Left lung (tissue), 10 donors: ENCODE results near the gene PDLIM7. TPM values are rescaled to one million over a fixed set of nuclear protein-coding genes. Genes with fewer than 3 reads are reported as not detected.
"Not testable (repeated sequence)": the region's sequence is repeated elsewhere in the genome, so short reads cannot be mapped to it uniquely, and the experiment has no call there.

Experiments
- ATAC-seq: fragments of 200-7000 bp; cut with Tn5 transposase; one replicate; pipeline ENCODE4 v1.9.1; 2020; ENCODE audit warnings: moderate library complexity
- DNase-seq, 4 donors: peaks; one replicate each; pipeline ENCODE4 v3.0.0-alpha.2; 2013 to 2020
- H3K27ac ChIP-seq, 2 donors: fragments of 200-600 bp; sonication (generic) in 1 of 2; one replicate each; pipeline versions ENCODE4 v1.5.0 to v1.8.0; 2020 to 2021
- H3K27me3 ChIP-seq, 2 donors: fragments of 200-600 bp; sonication (generic) in 1 of 2; one replicate each; pipeline versions ENCODE4 v1.5.0 to v1.8.0; 2020 to 2021
- H3K36me3 ChIP-seq, 2 donors: fragments of 200-600 bp; sonication (generic) in 1 of 2; one replicate each; pipeline versions ENCODE4 v1.5.0 to v1.8.0; 2020 to 2021
- H3K4me1 ChIP-seq, 2 donors: fragments of 200-600 bp; one replicate each; pipeline ENCODE4 v1.8.0; 2021
- H3K4me3 ChIP-seq, 2 donors: fragments of 200-600 bp; sonication (generic) in 1 of 2; one replicate each; pipeline versions ENCODE4 v1.5.0 to v1.8.0; 2020 to 2021; ENCODE audit warnings: mild to moderate bottlenecking in 1 of 2
- H3K9me3 ChIP-seq, 2 donors: fragments of 200-600 bp; sonication (generic) in 1 of 2; one replicate each; pipeline versions ENCODE4 v1.5.0 to v1.8.0; 2020 to 2021
- CTCF ChIP-seq, 2 donors: fragments of 200-600 bp; sonication (generic) in 1 of 2; IDR thresholded peaks; one replicate each; pipeline versions ENCODE4 v1.5.0 to v1.8.0; 2021; ENCODE audit warnings: antibody characterized with exemption in 2 of 2
- intact Hi-C, 2 donors: fragments of 100-400 bp; cut with DNase I; formaldehyde crosslinking; loops; one replicate each; pipeline versions ENCODE4 v1.11.2 to v1.14.2; 2022
- polyA plus RNA-seq, 6 donors: library from polyadenylated mRNA; unstranded; fragments of 120-200 nt; gene quantifications; one replicate each; pipeline ENCODE4 v1.2.1, GENCODE V29; 2013; ENCODE audit not compliant: insufficient read length in 6 of 6
- total RNA-seq, 2 donors: library from RNA; stranded (reverse); fragmentation: NEBNext Ultra II Directional; extraction: Animal tissue kit (Norgen Biotek cat#: 25700); gene quantifications; one replicate each; pipeline ENCODE4 v1.2.1, GENCODE V29; 2021
- donor health status: DM: no; HTN: yes; CAD: no.
- donor health status: DM: no; HTN: no; CAD: no.

The PDLIM7 gene
- total and polyA plus RNA-seq, 8 donors = 60.9 to 141 (median 90.2) TPM

GRCh38 chr5:177487144-177487543, 10.3 kb downstream of the PDLIM7 start:
- Histone ChIP-seq H3K36me3 (peaks cover 0 to 99% of the 10 kb centered on the region in 2 donors), H3K27ac (no peak overlapping the region), H3K4me1 (peaks cover 0 to 16% of the 10 kb centered on the region in 2 donors), H3K4me3 (no peak overlapping the region), H3K9me3 (no peaks in the 10 kb centered on the region), H3K27me3 (no peaks in the 10 kb centered on the region)
- intact Hi-C loops = no loop called here
- TF ChIP-seq CTCF (IDR thresholded peaks at IDR 0.05) = no peak
- no peak for DNase-seq
- no peak for ATAC-seq

- no peak for ATAC-seq
- no peaks in the 10 kb centered on the region for H3K9me3 ChIP-seq
- peaks cover 0 to 99% of the 10 kb centered on the region in 2 donors for H3K36me3 ChIP-seq
Measured at GRCh38 chr5:177486256-177486655, 11.1 kb downstream of the PDLIM7 start.

GRCh38 chr5:177485753-177486152, 11.7 kb downstream of the PDLIM7 start:
- H3K4me1 ChIP-seq, H3K27me3 ChIP-seq, intact Hi-C loops, H3K27ac ChIP-seq, ATAC-seq, DNase-seq, H3K4me3 ChIP-seq, H3K9me3 ChIP-seq: not testable (repeated sequence)
- peaks cover 0 to 98% of the 10 kb centered on the region in 2 donors for H3K36me3 ChIP-seq

More at GRCh38 chr5:177486256-177486655, 11.1 kb downstream of the PDLIM7 start:
- Histone ChIP-seq H3K27me3 (no peaks in the 10 kb centered on the region), H3K27ac (no peak overlapping the region), H3K4me3 (no peak overlapping the region), H3K4me1 (peaks cover 0 to 7% of the 10 kb centered on the region in 2 donors)
- TF ChIP-seq CTCF (IDR thresholded peaks at IDR 0.05) = no peak
- intact Hi-C loops = no loop called here
- DNase-seq = no peak

- TF ChIP-seq CTCF (IDR thresholded peaks at IDR 0.05) = no peak
- H3K4me3 ChIP-seq = no peak overlapping the region
- H3K27me3 ChIP-seq = no peaks in the 10 kb centered on the region
- H3K4me1 ChIP-seq = peaks cover 3 to 5% of the 10 kb centered on the region in 2 donors
- no peaks in the 10 kb centered on the region for H3K9me3 ChIP-seq
- no peak for DNase-seq
- peaks cover 0 to 90% of the 10 kb centered on the region in 2 donors for H3K36me3 ChIP-seq
- no peak overlapping the region for H3K27ac ChIP-seq
- ATAC-seq = no peak
- intact Hi-C loops = no loop called here
Measured at GRCh38 chr5:177484902-177485549, 12.4 kb downstream of the PDLIM7 start.

- peaks cover 0 to 83% of the 10 kb centered on the region in 2 donors for H3K36me3 ChIP-seq
- H3K27ac ChIP-seq = no peak overlapping the region
- DNase-seq = no peak
- H3K4me3 ChIP-seq = no peak overlapping the region
- no peaks in the 10 kb centered on the region for H3K27me3 ChIP-seq
- no peaks in the 10 kb centered on the region for H3K9me3 ChIP-seq
- intact Hi-C loops = no loop called here
- no peak for TF ChIP-seq CTCF (IDR thresholded peaks at IDR 0.05)
- no peak for ATAC-seq
- peaks cover 11 to 13% of the 10 kb centered on the region in 2 donors for H3K4me1 ChIP-seq
Measured at GRCh38 chr5:177483994-177484901, 13.2 kb downstream of the PDLIM7 start.
